ENCODE measurements around the gene LRRC31.

DNA sequence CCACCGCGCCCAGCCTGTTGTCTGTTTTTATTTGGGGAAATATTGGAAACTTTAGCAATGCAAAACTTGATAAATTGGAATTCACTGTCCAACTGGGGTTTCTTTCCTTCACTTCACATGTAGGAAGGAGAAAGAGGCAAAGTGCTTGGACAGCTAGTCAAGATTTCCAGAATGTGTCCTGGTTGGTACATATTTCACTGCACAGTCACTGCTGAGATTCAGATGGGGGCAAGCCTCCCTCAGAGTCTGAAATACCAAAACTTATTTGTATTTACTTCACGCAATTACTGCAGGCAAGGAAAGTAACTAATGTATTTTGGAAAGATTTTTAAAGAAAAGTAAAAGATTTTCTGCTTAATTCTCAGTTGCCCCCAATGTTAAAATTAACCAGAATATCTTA lies 21.0 kb downstream of the LRRC31 start:
- no peak for TF ChIP-seq NANOG (IDR thresholded peaks at IDR 0.05; ENCODE audit: borderline replicate concordance)
- no peak for TF ChIP-seq CTCF (conservative IDR thresholded peaks at IDR 0.05; ENCODE audit: low read depth in 2 of 2)
- TF ChIP-seq POLR2AphosphoS5 (IDR thresholded peaks at IDR 0.05; ENCODE audit: low read depth), result no peak
- no peak for TF ChIP-seq ZNF114 (CRISPR knock-in tag; IDR thresholded peaks at IDR 0.05)
